Ovary (tissue), 9 donors: Measurements from ENCODE around the gene UGCG. TPM values are rescaled to one million over a fixed set of nuclear protein-coding genes. Genes with fewer than 3 reads are reported as not detected.

Experiments used
- DNase-seq, 5 donors: peaks; one replicate each; pipeline ENCODE4 v3.0.0-alpha.2; 2019 to 2020
- H3K27ac ChIP-seq, 2 donors: fragments of 200-600 bp; one replicate each; pipeline versions ENCODE4 v1.5.1 to v1.8.0; 2019 to 2022
- H3K27me3 ChIP-seq: fragments of 200-600 bp; one replicate; pipeline ENCODE4 v1.8.0; 2022
- H3K36me3 ChIP-seq: fragments of 200-600 bp; sonication (generic); one replicate; pipeline ENCODE4 v1.5.1; 2019
- H3K4me1 ChIP-seq: one replicate; pipeline ENCODE4 v1.8.1; 2013; ENCODE audit warnings: mild to moderate bottlenecking, moderate library complexity; ENCODE audit not compliant: insufficient read depth
- H3K4me3 ChIP-seq: fragments of 200-600 bp; sonication (generic); one replicate; pipeline ENCODE4 v1.5.1; 2017
- H3K9me3 ChIP-seq, 2 donors: fragments of 200-600 bp in 1 of 2; sonication (generic) in 1 of 2; one replicate each; pipeline versions ENCODE4 v1.5.1 to v1.8.1; 2013 to 2019; ENCODE audit warnings: mild to moderate bottlenecking in 1 of 2, moderate library complexity in 1 of 2
- EP300 ChIP-seq: sonication (generic); formaldehyde crosslinking; IDR thresholded peaks from one replicate; pipeline ENCODE4 v1.6.1; 2017; ENCODE audit warnings: antibody characterized with exemption
- POLR2A ChIP-seq: fragments of 450-650 bp; IDR thresholded peaks from one replicate; pipeline ENCODE4 v1.6.1; 2017; ENCODE audit warnings: antibody characterized with exemption, mild to moderate bottlenecking, moderate library complexity
- WGBS, 3 donors: extraction: QIAGEN DNeasy Blood & Tissue Kit in 1 of 3; methylation state at CpG; one replicate each; pipeline versions ENCODE4 v1.1.5 to v1.1.7; 2013 to 2017; 5-methylcytosine and 5-hydroxymethylcytosine counted together
- intact Hi-C, 4 donors: fragments of 100-400 bp; cut with DNase I; formaldehyde crosslinking; loops; one replicate each; pipeline versions ENCODE4 v1.11.0 to v1.15.1; 2022 to 2023
- polyA plus RNA-seq, 2 donors: library from polyadenylated mRNA; stranded (reverse); fragments of 200-250 nt in 1 of 2; fragments of 350-450 nt in 1 of 2; fragmentation: Illumina TruSeq in 1 of 2; extraction: RNeasy Lipid Tissue Mini Kit (QIAGEN cat#74804) in 1 of 2; gene quantifications; one replicate each; pipeline ENCODE4 v1.2.3, GENCODE V29; 2013 to 2014
- total RNA-seq, 7 donors: library from RNA; depleted of rRNA in 2 of 7; stranded (reverse); fragments of >200 nt in 2 of 7; fragmentation: NEBNext Ultra II Directional in 3 of 7; extraction: Animal tissue kit (Norgen Biotek cat#: 25700) in 3 of 7; gene quantifications; one replicate each; pipeline versions ENCODE4 v1.1.0 to v1.2.4, GENCODE V29; 2016 to 2023
- TF ChIP-seq, protein P1 (sequence below), 3 donors: fragments of 450-650 bp in 2 of 3; fragments of 200-600 bp in 1 of 3; IDR thresholded peaks; one replicate each; pipeline versions ENCODE4 v1.5.1 to v1.8.0; 2016 to 2022; ENCODE audit warnings: antibody characterized with exemption in 3 of 3, mild to moderate bottlenecking in 1 of 3
- donor health status: DM: no; HTN: no; CAD: no; lungs with moderate emphysema.
- donor health status: DM: no; HTN: no; CAD: no.
- donor health status: Bipolar disorder and iron deficiency.
- donor health status: DM: yes; HTN: yes; CAD: no.
- donor health status: DM: no; HTN: no; CAD: no.
- donor health status: DM: yes; HTN: yes; CAD: no.

UGCG gene
- total and polyA plus RNA-seq, 9 donors: 13.1 to 74.1 (median 19.8) TPM

DNA sequence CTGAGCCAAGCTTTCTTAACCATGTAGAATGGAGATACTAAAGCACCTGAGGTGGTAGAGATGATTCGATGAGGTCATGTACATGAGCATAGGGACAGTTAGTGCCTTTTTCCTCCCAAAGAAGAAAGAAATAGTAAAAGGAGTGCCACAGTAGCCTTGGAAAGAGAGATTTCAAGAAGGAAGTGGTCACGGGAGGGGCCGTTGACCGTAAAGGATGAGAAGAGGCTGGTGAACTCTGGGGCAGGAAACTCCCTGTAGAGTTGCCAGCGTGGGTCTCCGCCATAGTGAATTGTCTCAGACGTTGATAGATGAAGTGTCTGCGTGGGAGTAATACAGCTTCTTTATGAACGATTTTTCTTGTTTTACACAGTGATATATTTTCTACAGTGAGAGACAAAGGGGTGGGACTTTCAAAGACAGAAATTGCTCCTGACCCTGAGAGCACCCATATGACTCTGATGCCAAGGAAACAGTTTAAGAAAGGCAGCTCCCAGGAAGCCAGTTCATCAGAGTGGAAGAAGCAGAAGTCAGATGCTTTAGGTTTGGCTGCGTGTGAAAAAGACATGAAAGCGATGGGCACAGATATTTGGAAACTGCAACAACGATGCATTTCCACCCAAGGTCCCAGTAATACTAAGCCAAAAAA, 41.3 kb downstream of the UGCG start:
- TF ChIP-seq, protein P1, sequence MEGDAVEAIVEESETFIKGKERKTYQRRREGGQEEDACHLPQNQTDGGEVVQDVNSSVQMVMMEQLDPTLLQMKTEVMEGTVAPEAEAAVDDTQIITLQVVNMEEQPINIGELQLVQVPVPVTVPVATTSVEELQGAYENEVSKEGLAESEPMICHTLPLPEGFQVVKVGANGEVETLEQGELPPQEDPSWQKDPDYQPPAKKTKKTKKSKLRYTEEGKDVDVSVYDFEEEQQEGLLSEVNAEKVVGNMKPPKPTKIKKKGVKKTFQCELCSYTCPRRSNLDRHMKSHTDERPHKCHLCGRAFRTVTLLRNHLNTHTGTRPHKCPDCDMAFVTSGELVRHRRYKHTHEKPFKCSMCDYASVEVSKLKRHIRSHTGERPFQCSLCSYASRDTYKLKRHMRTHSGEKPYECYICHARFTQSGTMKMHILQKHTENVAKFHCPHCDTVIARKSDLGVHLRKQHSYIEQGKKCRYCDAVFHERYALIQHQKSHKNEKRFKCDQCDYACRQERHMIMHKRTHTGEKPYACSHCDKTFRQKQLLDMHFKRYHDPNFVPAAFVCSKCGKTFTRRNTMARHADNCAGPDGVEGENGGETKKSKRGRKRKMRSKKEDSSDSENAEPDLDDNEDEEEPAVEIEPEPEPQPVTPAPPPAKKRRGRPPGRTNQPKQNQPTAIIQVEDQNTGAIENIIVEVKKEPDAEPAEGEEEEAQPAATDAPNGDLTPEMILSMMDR (IDR thresholded peaks at IDR 0.05): no peak
- TF ChIP-seq EP300 (no peak), POLR2A (no peak)
- intact Hi-C loops: no loop called here
- Histone ChIP-seq H3K4me1 (peaks cover 3% of the 10 kb centered on the region), H3K36me3 (no peaks in the 10 kb centered on the region), H3K27me3 (no peaks in the 10 kb centered on the region), H3K27ac (no peak overlapping the region), H3K9me3 (no peaks in the 10 kb centered on the region), H3K4me3 (no peak overlapping the region)
- peak in 2 of 5 donors; percentile 28 to 38 for DNase-seq
- WGBS, 3 donors: 29 to 37% (median 35%) methylated on average over 12 of the region's 12 CpGs

DNA sequence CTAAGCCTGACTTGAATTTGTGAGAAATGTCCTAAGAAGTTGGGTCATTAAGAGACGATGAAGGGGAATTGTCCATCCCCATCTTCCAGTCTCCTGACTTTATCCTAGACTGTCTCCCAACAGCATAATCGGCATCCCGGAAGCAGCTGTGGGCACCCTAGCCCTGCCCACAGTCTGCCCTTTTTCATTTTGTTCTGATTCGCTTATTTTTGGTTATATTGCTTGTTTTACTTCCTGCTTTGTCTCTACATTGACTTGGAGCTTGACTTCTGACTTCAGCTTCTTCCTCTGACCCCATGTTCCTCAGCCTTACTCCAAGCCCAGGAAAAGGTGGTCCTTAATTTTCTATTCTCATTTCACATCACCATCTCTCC, 41.8 kb downstream of the UGCG start:
- no peaks in the 10 kb centered on the region for H3K36me3 ChIP-seq
- no peak for TF ChIP-seq EP300
- TF ChIP-seq, protein P1 (IDR thresholded peaks at IDR 0.05): no peak
- TF ChIP-seq POLR2A: no peak
- WGBS, 3 donors: 85 to 89% (median 87%) methylated on average over 4 of the region's 4 CpGs

DNA sequence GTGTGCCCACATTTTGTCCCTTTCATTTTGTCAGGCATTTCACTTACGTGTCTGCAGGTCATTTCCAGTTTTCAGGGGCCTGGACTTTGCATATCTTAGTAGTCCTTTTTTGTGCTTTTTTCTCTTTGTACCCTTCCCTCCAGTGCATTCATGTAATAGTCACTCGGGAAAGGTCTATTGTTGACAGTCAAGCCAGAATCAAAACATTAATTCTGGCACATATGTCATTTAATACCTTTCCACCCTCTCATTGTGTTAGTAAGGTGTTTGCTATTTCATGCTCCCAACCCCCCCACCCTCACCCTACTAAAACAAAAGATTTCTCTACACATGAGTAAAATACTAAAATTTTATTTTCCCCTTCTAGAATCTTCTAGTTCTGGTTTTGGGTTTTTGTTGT, 42.7 kb downstream of the UGCG start:
- 90 to 97% (median 92%) methylated on average over 2 of the region's 2 CpGs for WGBS, 3 donors
- DNase-seq: no peak
- H3K27me3 ChIP-seq: no peaks in the 10 kb centered on the region
- intact Hi-C loops: no loop called here
- no peaks in the 10 kb centered on the region for H3K36me3 ChIP-seq
- H3K27ac ChIP-seq: no peak overlapping the region
- no peak overlapping the region for H3K4me3 ChIP-seq
- no peaks in the 10 kb centered on the region for H3K9me3 ChIP-seq
- H3K4me1 ChIP-seq: peaks cover 3% of the 10 kb centered on the region
- TF ChIP-seq EP300 (no peak), POLR2A (no peak)
- TF ChIP-seq, protein P1 (IDR thresholded peaks at IDR 0.05): no peak

More for the DNA sequence above, 41.8 kb downstream of the UGCG start:
- Histone ChIP-seq H3K9me3 (no peaks in the 10 kb centered on the region), H3K4me1 (peaks cover 3% of the 10 kb centered on the region), H3K27ac (no peak overlapping the region), H3K4me3 (no peak overlapping the region), H3K27me3 (no peaks in the 10 kb centered on the region)
- DNase-seq: no peak
- intact Hi-C loops: no loop called here

DNA sequence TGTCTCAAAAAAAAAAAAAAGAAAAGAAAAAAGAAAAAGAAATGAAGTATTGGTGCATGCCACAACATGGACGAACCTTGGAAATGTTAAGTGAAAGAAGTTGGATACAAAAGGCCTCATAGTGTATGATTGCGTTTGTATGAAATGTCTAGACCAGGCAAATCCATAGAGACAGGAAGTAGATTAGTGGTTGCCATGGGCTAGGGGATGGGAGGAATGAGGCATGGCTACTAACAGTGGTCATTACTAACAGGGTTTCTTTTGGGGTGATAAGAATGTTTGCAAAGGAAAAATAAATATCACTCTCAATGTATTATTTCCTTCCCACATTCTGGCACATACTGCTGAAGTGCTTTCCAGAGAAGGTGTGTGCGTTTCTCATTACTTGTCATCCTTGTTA, 44.1 kb downstream of the UGCG start:
- intact Hi-C loops: no loop called here
- no peak for DNase-seq
- TF ChIP-seq POLR2A (no peak), EP300 (no peak)
- TF ChIP-seq, protein P1 (IDR thresholded peaks at IDR 0.05): no peak
- no peaks in the 10 kb centered on the region for H3K36me3 ChIP-seq
- H3K27me3 ChIP-seq: no peaks in the 10 kb centered on the region
- H3K27ac ChIP-seq: no peak overlapping the region
- no peaks in the 10 kb centered on the region for H3K9me3 ChIP-seq
- H3K4me1 ChIP-seq: peaks cover 3% of the 10 kb centered on the region
- no peak overlapping the region for H3K4me3 ChIP-seq
- 69 to 91% (median 89%) methylated on average over 3 of the region's 3 CpGs for WGBS, 3 donors
